Peyer's patch (tissue), 4 donors: ENCODE results near the gene NPSR1. TPM values are rescaled to one million over a fixed set of nuclear protein-coding genes. Genes with fewer than 3 reads are reported as not detected.
"Not testable (repeated sequence)": the region's sequence is repeated elsewhere in the genome, so short reads cannot be mapped to it uniquely, and the experiment has no call there.

Experiments used
- DNase-seq, 3 donors: peaks; one replicate each; pipeline ENCODE4 v3.0.0-alpha.2; 2017 to 2019
- H3K27ac ChIP-seq, 4 donors: fragments of 200-600 bp; sonication (generic); one replicate each; pipeline ENCODE4 v1.5.1; 2016 to 2019
- H3K27me3 ChIP-seq, 2 donors: fragments of 200-600 bp; sonication (generic); one replicate each; pipeline ENCODE4 v1.5.1; 2019
- H3K36me3 ChIP-seq, 3 donors: fragments of 200-600 bp; sonication (generic); one replicate each; pipeline ENCODE4 v1.5.1; 2016 to 2019
- H3K4me1 ChIP-seq, 4 donors: fragments of 200-600 bp; sonication (generic); one replicate each; pipeline ENCODE4 v1.5.1; 2016 to 2019
- H3K4me3 ChIP-seq, 4 donors: fragments of 200-600 bp; sonication (generic); 1 replicate in 3 of 4; 2 replicates in 1 of 4; pipeline ENCODE4 v1.5.1; 2016 to 2019; ENCODE audit warnings: mild to moderate bottlenecking in 1 of 4
- H3K9me3 ChIP-seq, 4 donors: fragments of 200-600 bp; sonication (generic); one replicate each; pipeline ENCODE4 v1.5.1; 2016 to 2019; ENCODE audit warnings: mild to moderate bottlenecking in 1 of 4
- POLR2A ChIP-seq, 2 donors: fragments of 450-650 bp; IDR thresholded peaks; one replicate each; pipeline ENCODE4 v1.5.1; 2017; ENCODE audit warnings: antibody characterized with exemption in 2 of 2, mild to moderate bottlenecking in 2 of 2, moderate library complexity in 2 of 2
- total RNA-seq, 4 donors: library from RNA; depleted of rRNA; stranded (reverse); fragments of >200 nt; gene quantifications; one replicate each; pipeline ENCODE4 v1.1.0, GENCODE V29; 2016
- TF ChIP-seq, protein P1 (sequence below), 6 experiments: fragments of 450-650 bp in 4 of 6; fragments of 200-600 bp in 2 of 6; sonication (generic) in 1 of 6; IDR thresholded peaks; one replicate each; pipeline ENCODE4 v1.5.1; 2017 to 2019; ENCODE audit warnings: antibody characterized with exemption in 6 of 6, mild to moderate bottlenecking in 3 of 6, moderate library complexity in 1 of 6

Gene NPSR1, protein sequence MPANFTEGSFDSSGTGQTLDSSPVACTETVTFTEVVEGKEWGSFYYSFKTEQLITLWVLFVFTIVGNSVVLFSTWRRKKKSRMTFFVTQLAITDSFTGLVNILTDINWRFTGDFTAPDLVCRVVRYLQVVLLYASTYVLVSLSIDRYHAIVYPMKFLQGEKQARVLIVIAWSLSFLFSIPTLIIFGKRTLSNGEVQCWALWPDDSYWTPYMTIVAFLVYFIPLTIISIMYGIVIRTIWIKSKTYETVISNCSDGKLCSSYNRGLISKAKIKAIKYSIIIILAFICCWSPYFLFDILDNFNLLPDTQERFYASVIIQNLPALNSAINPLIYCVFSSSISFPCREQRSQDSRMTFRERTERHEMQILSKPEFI
- total RNA-seq = not detected

DNA sequence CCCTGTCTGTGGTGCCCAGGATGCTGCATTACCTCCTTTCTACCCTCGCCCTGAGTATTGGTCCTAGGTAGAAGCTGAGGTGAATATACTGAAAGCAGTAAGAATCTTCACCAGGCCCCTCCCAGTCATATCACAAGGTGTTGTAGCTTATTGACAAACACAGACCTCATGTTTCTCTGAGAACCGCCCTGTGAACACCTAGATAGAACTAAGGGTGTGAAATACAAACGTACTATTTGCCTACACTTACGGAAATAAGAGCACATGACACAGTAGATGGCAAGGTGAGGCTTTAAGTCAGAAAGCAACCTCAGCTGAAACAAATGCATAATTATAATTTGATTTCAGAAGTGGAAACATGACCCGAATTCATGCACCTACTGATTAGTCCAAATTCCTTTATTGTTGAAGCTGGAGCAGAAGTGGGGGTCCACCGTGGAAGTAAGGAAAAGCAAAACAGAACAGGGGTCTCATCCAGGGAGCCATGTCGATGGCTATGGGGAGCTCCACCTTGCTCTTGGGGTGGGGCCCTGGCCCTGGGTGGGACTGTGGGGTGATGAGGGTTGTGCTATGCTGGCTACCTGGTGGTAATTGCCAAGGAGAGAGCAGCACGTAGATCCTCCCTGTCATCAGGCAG, at the start of gene NPSR1:
TSS of gene NPSR1 (plus strand) at position 587 of the 637 bp plus-strand sequence. CDS start 195 bp downstream, outside the sequence.
- H3K4me1 ChIP-seq = no peaks in the 10 kb centered on the region
- H3K9me3 ChIP-seq = no peaks in the 10 kb centered on the region
- no peaks in the 10 kb centered on the region for H3K27me3 ChIP-seq
- TF ChIP-seq, protein P1, sequence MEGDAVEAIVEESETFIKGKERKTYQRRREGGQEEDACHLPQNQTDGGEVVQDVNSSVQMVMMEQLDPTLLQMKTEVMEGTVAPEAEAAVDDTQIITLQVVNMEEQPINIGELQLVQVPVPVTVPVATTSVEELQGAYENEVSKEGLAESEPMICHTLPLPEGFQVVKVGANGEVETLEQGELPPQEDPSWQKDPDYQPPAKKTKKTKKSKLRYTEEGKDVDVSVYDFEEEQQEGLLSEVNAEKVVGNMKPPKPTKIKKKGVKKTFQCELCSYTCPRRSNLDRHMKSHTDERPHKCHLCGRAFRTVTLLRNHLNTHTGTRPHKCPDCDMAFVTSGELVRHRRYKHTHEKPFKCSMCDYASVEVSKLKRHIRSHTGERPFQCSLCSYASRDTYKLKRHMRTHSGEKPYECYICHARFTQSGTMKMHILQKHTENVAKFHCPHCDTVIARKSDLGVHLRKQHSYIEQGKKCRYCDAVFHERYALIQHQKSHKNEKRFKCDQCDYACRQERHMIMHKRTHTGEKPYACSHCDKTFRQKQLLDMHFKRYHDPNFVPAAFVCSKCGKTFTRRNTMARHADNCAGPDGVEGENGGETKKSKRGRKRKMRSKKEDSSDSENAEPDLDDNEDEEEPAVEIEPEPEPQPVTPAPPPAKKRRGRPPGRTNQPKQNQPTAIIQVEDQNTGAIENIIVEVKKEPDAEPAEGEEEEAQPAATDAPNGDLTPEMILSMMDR (IDR thresholded peaks at IDR 0.05) = no peak
- no peak for TF ChIP-seq POLR2A (IDR thresholded peaks at IDR 0.05)
- H3K4me3 ChIP-seq = no peak within 1 kb of the TSS
- H3K36me3 ChIP-seq = no peaks in the 10 kb centered on the region
- no peak within 1 kb of the TSS for H3K27ac ChIP-seq
- DNase-seq = no peak

DNA sequence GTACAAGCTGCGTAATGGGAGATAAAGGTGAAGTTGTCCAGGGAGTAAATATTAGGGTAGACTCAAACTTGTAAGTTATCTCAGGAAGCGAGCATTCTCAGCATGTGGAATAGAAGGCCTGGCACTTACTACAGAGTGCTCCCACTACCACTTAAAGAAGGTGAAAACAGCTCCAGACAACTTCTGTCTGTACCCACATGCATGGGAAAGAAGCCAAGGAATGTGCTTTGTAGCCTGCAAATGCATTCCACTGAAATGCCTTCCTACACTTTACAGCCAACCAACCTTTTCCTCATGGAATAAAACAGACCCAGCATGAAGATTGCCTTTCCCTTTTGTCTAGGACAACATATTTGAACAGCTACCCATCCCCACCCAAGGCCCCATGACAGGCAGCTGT, 45.4 kb upstream of the NPSR1 start:
- no peak for DNase-seq
- no peak for TF ChIP-seq POLR2A (IDR thresholded peaks at IDR 0.05)
- TF ChIP-seq, protein P1 (IDR thresholded peaks at IDR 0.05) = no peak
- no peaks in the 10 kb centered on the region for H3K4me1 ChIP-seq
- H3K27me3 ChIP-seq = no peaks in the 10 kb centered on the region
- H3K4me3 ChIP-seq = no peak overlapping the region
- no peaks in the 10 kb centered on the region for H3K9me3 ChIP-seq
- H3K36me3 ChIP-seq = no peaks in the 10 kb centered on the region
- H3K27ac ChIP-seq = no peak overlapping the region

DNA sequence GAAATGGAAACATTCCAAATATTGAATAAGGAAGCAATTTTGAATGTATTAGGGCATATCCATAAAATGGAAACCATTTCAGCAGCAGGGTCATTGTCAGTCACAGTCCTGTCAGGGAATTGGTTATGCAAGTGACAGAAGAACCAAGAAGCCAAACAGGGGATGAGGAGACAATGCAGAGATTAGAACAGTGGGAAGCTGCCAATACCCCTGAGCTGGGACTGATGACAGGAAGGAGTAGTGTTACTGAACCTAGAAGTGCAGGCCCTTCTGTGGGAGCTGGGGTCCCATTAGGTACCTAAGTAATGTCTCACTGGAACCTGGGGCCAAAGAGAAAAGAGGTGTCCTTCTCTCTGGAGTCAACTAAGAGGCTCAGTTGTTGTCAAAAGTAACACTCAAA, 37.6 kb upstream of the NPSR1 start:
- H3K27ac ChIP-seq = no peak overlapping the region
- no peaks in the 10 kb centered on the region for H3K9me3 ChIP-seq
- H3K27me3 ChIP-seq = no peaks in the 10 kb centered on the region
- DNase-seq = no peak
- H3K4me3 ChIP-seq = no peak overlapping the region
- TF ChIP-seq, protein P1 (IDR thresholded peaks at IDR 0.05) = no peak
- TF ChIP-seq POLR2A (IDR thresholded peaks at IDR 0.05) = no peak
- H3K4me1 ChIP-seq = no peaks in the 10 kb centered on the region
- H3K36me3 ChIP-seq = no peaks in the 10 kb centered on the region

DNA sequence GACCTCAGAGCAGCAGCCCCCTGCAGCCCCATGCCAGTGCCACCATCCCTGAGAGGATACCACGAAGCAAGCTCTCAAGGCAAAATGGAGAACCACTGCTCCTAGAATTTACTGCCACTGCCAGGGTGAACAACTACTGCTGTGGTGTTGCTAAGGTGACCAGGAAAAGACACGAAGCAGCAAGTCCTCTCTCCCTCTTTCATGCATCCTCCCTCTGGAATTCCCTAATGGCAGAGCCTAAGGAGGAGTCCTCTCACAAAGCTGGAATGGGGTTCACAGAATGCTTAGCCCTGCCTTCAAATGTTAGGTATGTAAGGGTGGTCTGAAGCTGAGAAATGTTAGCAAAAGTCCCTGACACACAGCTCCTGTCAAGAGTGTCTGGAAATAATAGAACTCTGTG, 35.8 kb upstream of the NPSR1 start:
- no peak for DNase-seq
- no peak overlapping the region for H3K27ac ChIP-seq
- no peaks in the 10 kb centered on the region for H3K9me3 ChIP-seq
- no peak for TF ChIP-seq POLR2A (IDR thresholded peaks at IDR 0.05)
- TF ChIP-seq, protein P1 (IDR thresholded peaks at IDR 0.05) = no peak
- H3K27me3 ChIP-seq = no peaks in the 10 kb centered on the region
- no peak overlapping the region for H3K4me3 ChIP-seq
- no peaks in the 10 kb centered on the region for H3K4me1 ChIP-seq
- no peaks in the 10 kb centered on the region for H3K36me3 ChIP-seq

DNA sequence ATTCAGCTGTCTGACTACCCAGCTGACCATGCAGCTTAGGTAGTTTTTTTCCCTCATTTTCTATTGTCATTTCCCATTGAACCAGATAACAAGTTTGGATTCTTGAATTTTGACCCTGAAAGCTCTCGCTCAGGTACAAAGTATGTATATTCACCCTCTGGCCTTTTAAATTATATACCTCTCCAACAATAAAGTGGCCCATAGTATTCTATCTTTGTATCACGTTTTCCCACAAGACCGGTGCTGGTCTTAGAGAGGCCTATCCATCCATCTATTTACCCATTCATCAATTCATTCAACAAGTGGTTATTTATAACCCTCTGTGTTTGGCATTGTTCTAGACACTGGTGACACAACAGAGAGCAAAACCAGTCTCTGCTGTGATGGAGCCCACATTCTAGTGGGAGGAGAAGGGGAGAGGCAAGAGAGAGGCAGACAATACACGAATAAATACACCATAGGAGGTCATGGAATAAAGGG, 35.2 kb upstream of the NPSR1 start:
- no peak overlapping the region for H3K27ac ChIP-seq
- H3K4me1 ChIP-seq = no peaks in the 10 kb centered on the region
- no peaks in the 10 kb centered on the region for H3K27me3 ChIP-seq
- no peaks in the 10 kb centered on the region for H3K9me3 ChIP-seq
- no peak overlapping the region for H3K4me3 ChIP-seq
- no peak for DNase-seq
- no peaks in the 10 kb centered on the region for H3K36me3 ChIP-seq
- TF ChIP-seq POLR2A (IDR thresholded peaks at IDR 0.05) = no peak
- TF ChIP-seq, protein P1 (IDR thresholded peaks at IDR 0.05) = no peak

DNA sequence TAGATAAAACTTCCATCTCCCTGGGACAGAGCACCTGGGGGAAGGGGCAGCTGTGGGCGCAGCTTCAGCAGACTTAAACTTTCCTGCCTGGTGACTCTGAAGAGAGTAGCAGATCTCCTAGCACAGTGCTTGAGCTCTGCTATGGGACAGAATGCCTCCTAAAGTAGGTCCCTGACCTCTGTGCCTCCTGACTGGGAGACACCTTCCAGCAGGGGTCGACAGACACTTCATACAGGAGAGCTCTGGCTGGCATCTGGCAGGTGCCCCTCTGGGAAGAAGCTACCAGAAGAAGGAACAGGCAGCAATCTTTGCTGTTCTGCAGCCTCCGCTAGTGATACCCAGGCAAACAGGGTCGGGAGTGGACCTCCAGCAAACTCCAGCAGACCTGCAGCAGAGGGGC, 29.4 kb upstream of the NPSR1 start:
- not testable (repeated sequence) for H3K4me3 ChIP-seq, H3K27ac ChIP-seq, DNase-seq, H3K36me3 ChIP-seq, H3K9me3 ChIP-seq, H3K27me3 ChIP-seq, H3K4me1 ChIP-seq
